WTC11 (cell line): ENCODE data around the gene CCDC83. TPM values are rescaled to one million over a fixed set of nuclear protein-coding genes. Genes with fewer than 3 reads are reported as not detected.

ENCODE experiments used
- AFF4 ChIP-seq: sonication (generic); formaldehyde crosslinking; IDR thresholded peaks from 2 replicates; pipeline ENCODE4 v1.8.1; 2023; ENCODE audit warnings: mild to moderate bottlenecking, missing genetic modification reagents, borderline replicate concordance
- ARID4B ChIP-seq: sonication (generic); formaldehyde crosslinking; IDR thresholded peaks from 2 replicates; pipeline ENCODE4 v1.8.0; 2023; ENCODE audit warnings: missing genetic modification reagents, mild to moderate bottlenecking, borderline replicate concordance
- ATF3 ChIP-seq: sonication (generic); formaldehyde crosslinking; conservative IDR thresholded peaks from 2 replicates; pipeline ENCODE4 v1.8.1; 2022; ENCODE audit warnings: mild to moderate bottlenecking, missing genetic modification reagents
- ATF6 ChIP-seq: sonication (generic); formaldehyde crosslinking; IDR thresholded peaks from 2 replicates; pipeline ENCODE4 v1.8.1; 2023; ENCODE audit warnings: mild to moderate bottlenecking, missing genetic modification reagents
- ETV6 ChIP-seq: sonication (generic); formaldehyde crosslinking; IDR thresholded peaks from 2 replicates; pipeline ENCODE4 v1.8.1; 2022; ENCODE audit warnings: mild to moderate bottlenecking, missing genetic modification reagents
- MLX ChIP-seq: sonication (generic); formaldehyde crosslinking; IDR thresholded peaks from 2 replicates; pipeline ENCODE4 v1.8.1; 2023; ENCODE audit warnings: mild to moderate bottlenecking, missing genetic modification reagents, moderate library complexity
- NFE2L1 ChIP-seq: sonication (generic); formaldehyde crosslinking; IDR thresholded peaks from 2 replicates; pipeline ENCODE4 v1.8.1; 2023; ENCODE audit warnings: missing genetic modification reagents
- PRDM15 ChIP-seq: sonication (generic); formaldehyde crosslinking; IDR thresholded peaks from 2 replicates; pipeline ENCODE4 v1.8.0; 2022; ENCODE audit warnings: missing genetic modification reagents
- ZBTB21 ChIP-seq: sonication (generic); formaldehyde crosslinking; IDR thresholded peaks from 2 replicates; pipeline ENCODE4 v1.8.1; 2023; ENCODE audit warnings: mild to moderate bottlenecking, missing genetic modification reagents, borderline replicate concordance
- total RNA-seq: library from RNA; stranded (reverse); gene quantifications from 3 replicates; pipeline ENCODE4 v1.2.3, GENCODE V29; 2021

Gene CCDC83
- total RNA-seq, 1 experiment from 2014 or later: not detected

- TF ChIP-seq MLX (no peak), ARID4B (CRISPR knock-in tag) (no peak), ATF3 (CRISPR knock-in tag) (no peak), ATF6 (CRISPR knock-in tag) (no peak), NFE2L1 (CRISPR knock-in tag) (no peak), ZBTB21 (CRISPR knock-in tag) (no peak), ETV6 (CRISPR knock-in tag) (no peak), AFF4 (CRISPR knock-in tag) (no peak), PRDM15 (CRISPR knock-in tag) (no peak)
These were observed 31.2 kb downstream of the CCDC83 start (continued) for GRCh38 chr11:85886089-85887056.
